ENCODE measurements around the gene TRPT1. TPM values are rescaled to one million over a fixed set of nuclear protein-coding genes. Genes with fewer than 3 reads are reported as not detected.

Gene TRPT1
- total RNA-seq, 1 donor from 2014 or later, result 52.0 TPM

DNA sequence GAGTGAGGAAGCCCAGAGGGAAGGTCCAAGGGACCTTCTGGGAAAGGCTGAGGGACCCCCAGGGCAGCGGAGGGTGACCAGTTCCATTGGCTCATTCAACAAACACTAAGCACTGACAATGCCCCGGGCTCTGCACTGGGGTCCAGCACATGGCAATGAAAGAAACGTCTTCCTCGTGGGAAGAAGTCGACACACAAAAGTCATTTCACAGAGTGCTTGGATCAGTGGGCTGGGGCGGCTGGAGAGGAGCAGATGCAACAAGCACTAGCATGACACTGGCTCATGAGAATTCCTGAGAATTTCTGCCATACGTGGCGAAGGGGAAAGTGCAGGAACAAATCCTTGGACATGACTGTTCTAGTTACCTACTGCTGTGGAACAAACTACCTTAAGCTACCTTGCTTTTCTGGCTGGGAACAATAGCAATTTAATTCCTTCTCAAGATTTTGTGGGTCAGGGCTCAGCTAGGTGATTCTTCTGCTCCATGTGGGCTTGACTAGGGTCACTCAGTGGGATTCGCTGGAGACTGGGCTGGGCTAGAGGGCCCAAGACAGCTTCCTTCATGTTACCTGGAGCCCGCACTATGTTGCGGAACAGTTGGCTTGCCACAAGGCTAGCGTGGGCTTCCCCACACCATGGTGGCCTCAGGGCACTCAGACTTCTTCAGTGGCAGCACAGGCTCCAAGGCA, 46.9 kb downstream of the TRPT1 start:
- no peak overlapping the region for H3K4me3 Mint-ChIP-seq (ENCODE audit: low read depth)
- peaks cover 8% of the 10 kb centered on the region for H3K4me1 Mint-ChIP-seq (ENCODE audit: low read depth)
- no peak for TF ChIP-seq CTCF (IDR thresholded peaks at IDR 0.05; ENCODE audit: unreplicated experiment)
- H3K27ac Mint-ChIP-seq, result no peak overlapping the region
- no peaks in the 10 kb centered on the region for H3K27me3 Mint-ChIP-seq
- DNase-seq (ENCODE audit: low spot score, unreplicated experiment), result no peak
- H3K36me3 Mint-ChIP-seq (ENCODE audit: insufficient read depth), result peaks cover 1% of the 10 kb centered on the region
- no peaks in the 10 kb centered on the region for H3K9me3 Mint-ChIP-seq (ENCODE audit: low read depth)

DNA sequence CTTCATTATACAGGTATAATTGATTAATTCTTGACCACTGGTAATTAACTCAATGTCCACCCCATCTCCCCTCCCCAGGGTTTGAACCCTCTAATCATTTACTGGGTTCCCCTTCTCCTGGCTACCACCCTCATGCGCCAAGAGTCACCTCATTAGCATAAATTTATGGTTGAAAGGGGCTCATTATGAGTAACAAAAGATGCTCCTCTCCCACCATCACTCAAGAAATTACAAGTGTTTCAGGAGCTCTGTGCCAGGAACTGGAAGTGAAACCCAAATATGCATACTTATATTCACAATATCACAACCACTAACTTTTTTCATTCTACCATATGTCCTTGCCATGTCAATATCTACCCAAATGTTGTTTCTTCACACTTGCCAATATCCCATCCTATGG, 47.8 kb downstream of the TRPT1 start:
- DNase-seq (ENCODE audit: low spot score, unreplicated experiment), result no peak
- Mint-ChIP-seq H3K9me3 (ENCODE audit: low read depth) (no peaks in the 10 kb centered on the region), H3K27me3 (no peaks in the 10 kb centered on the region), H3K4me3 (ENCODE audit: low read depth) (no peak overlapping the region), H3K27ac (no peak overlapping the region), H3K36me3 (ENCODE audit: insufficient read depth) (peaks cover 3% of the 10 kb centered on the region), H3K4me1 (ENCODE audit: low read depth) (peaks cover 8% of the 10 kb centered on the region)
- TF ChIP-seq CTCF (IDR thresholded peaks at IDR 0.05; ENCODE audit: unreplicated experiment), result no peak

DNA sequence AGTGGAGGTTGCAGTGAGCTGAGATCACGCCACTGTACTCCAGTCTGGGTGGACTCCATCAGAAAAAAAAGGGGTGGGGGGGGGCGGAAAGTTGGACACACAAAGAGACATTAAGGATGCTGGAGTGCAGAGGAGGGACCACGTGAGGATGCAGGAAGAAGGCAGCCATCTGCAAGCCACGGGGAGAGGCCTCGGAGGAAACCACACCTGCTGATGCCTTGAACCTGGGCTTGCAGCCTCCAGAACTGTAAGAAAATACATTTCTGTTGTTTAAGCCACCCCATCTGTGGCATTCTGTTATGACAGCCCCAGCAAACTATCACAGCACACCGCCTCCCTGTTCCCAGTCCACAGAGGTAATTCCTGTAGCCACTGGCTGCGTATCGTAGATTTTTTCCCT, 49.2 kb downstream of the TRPT1 start:
- peaks cover 3% of the 10 kb centered on the region for H3K36me3 Mint-ChIP-seq (ENCODE audit: insufficient read depth)
- no peaks in the 10 kb centered on the region for H3K27me3 Mint-ChIP-seq
- TF ChIP-seq CTCF (IDR thresholded peaks at IDR 0.05; ENCODE audit: unreplicated experiment), result no peak
- no peak for DNase-seq (ENCODE audit: low spot score, unreplicated experiment)
- no peaks in the 10 kb centered on the region for H3K9me3 Mint-ChIP-seq (ENCODE audit: low read depth)
- H3K4me1 Mint-ChIP-seq (ENCODE audit: low read depth), result peaks cover 5% of the 10 kb centered on the region
- H3K27ac Mint-ChIP-seq, result no peak overlapping the region
- no peak overlapping the region for H3K4me3 Mint-ChIP-seq (ENCODE audit: low read depth)

Other genes starting within 250 kb of the TRPT1 start
- 122 and 124 TPM in 2 replicates for gene OTUB1, start 239.7 kb downstream of the TRPT1 start, total RNA-seq
- 0.17 and 0.24 TPM in 2 replicates for gene FLRT1, start 190.3 kb downstream of the TRPT1 start, total RNA-seq
- 28.0 and 30.6 TPM in 2 replicates for gene MACROD1, start 60.1 kb downstream of the TRPT1 start, total RNA-seq
- gene STIP1, start 40.0 kb downstream of the TRPT1 start, total RNA-seq, result 189 and 209 TPM in 2 replicates
- 5.4 and 5.9 TPM in 2 replicates for gene FERMT3, start 19.5 kb downstream of the TRPT1 start, total RNA-seq
- gene NUDT22, start 88 bp upstream of the TRPT1 start, total RNA-seq, result 42.9 and 48.2 TPM in 2 replicates
- gene DNAJC4, start 4.4 kb upstream of the TRPT1 start, total RNA-seq, result 35.4 and 39.1 TPM in 2 replicates
- 66.1 and 68.2 TPM in 2 replicates for gene VEGFB, start 8.4 kb upstream of the TRPT1 start, total RNA-seq
- 48.5 and 57.7 TPM in 2 replicates for gene FKBP2, start 14.9 kb upstream of the TRPT1 start, total RNA-seq
- 198 TPM in 2 replicates for gene PPP1R14B, start 20.8 kb upstream of the TRPT1 start, total RNA-seq
- gene PLCB3, start 25.3 kb upstream of the TRPT1 start, total RNA-seq, result 22.6 and 27.3 TPM in 2 replicates
- gene BAD, start 58.5 kb upstream of the TRPT1 start, total RNA-seq, result 42.8 and 46.9 TPM in 2 replicates
- gene GPR137, start 59.7 kb upstream of the TRPT1 start, total RNA-seq, result 46.7 and 56.5 TPM in 2 replicates
- 0.62 TPM in 1 of 2 replicates, not detected in the other for gene KCNK4, start 65.1 kb upstream of the TRPT1 start, total RNA-seq
- not detected in 2 replicates for gene CATSPERZ, start 74.2 kb upstream of the TRPT1 start, total RNA-seq
- gene ESRRA, start 79.3 kb upstream of the TRPT1 start, total RNA-seq, result 28.1 and 31.4 TPM in 2 replicates
- 137 and 149 TPM in 2 replicates for gene TRMT112, start 91.4 kb upstream of the TRPT1 start, total RNA-seq
- 157 and 171 TPM in 2 replicates for gene PRDX5, start 91.9 kb upstream of the TRPT1 start, total RNA-seq
- gene CCDC88B, start 114.0 kb upstream of the TRPT1 start, total RNA-seq, result 4.3 and 6.2 TPM in 2 replicates
- gene RPS6KA4, start 133.0 kb upstream of the TRPT1 start, total RNA-seq, result 18.6 and 18.7 TPM in 2 replicates